Measurements from ENCODE around the gene SETD5. TPM values are rescaled to one million over a fixed set of nuclear protein-coding genes. Genes with fewer than 3 reads are reported as not detected.

The SETD5 gene
- total RNA-seq, 1 donor from 2014 or later = 123 TPM

DNA sequence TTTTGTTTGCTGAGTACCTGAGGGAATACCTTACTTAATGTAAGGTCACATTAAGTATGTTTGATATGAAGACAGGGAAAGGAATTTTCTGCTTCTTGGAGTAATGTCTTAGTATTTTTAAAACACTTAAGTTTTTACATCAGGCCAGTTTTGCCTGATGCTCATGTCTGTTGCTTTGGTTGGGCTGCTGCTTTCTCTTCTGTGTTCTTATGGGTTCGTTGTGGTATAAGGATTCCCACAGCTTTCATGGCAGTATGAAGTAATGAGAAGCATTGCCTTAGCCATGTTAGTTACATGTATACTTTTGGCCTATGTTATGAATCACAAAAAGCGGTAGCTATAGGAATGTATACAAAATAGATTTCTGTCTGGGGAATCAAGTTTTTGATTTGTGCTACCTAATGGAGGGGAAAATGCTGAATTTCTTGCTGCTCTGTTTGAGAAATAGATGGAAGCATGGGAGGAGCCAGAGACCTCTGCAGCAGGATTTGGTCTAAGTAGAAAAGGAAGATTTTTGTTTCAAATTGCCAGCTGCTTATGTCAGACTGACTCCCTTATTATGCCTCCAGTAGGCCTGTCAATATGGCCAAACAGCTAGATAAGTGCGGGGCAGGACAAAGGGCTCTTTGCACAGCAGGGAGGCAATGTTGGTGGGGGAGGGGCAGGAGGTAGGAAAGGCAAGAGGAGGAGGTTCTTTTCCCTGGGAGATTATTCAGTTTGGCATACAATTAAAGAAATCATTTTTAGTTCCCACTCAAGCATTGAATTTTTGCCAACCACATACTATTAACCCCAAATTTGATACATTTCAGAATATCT is 5.2 kb downstream of the SETD5 start:
- no peak for DNase-seq (ENCODE audit: low spot score)
- Mint-ChIP-seq H3K4me1 (ENCODE audit: low read depth) (peaks cover 75% of the 10 kb centered on the region), H3K36me3 (ENCODE audit: low read depth) (peaks cover 3% of the 10 kb centered on the region), H3K27ac (ENCODE audit: unreplicated experiment) (peak overlapping the region; percentile 100), H3K9me3 (ENCODE audit: low read depth) (no peaks in the 10 kb centered on the region), H3K4me3 (ENCODE audit: unreplicated experiment) (peak overlapping the region; percentile 54), H3K27me3 (ENCODE audit: low read depth) (no peaks in the 10 kb centered on the region)
- TF ChIP-seq, protein P1, sequence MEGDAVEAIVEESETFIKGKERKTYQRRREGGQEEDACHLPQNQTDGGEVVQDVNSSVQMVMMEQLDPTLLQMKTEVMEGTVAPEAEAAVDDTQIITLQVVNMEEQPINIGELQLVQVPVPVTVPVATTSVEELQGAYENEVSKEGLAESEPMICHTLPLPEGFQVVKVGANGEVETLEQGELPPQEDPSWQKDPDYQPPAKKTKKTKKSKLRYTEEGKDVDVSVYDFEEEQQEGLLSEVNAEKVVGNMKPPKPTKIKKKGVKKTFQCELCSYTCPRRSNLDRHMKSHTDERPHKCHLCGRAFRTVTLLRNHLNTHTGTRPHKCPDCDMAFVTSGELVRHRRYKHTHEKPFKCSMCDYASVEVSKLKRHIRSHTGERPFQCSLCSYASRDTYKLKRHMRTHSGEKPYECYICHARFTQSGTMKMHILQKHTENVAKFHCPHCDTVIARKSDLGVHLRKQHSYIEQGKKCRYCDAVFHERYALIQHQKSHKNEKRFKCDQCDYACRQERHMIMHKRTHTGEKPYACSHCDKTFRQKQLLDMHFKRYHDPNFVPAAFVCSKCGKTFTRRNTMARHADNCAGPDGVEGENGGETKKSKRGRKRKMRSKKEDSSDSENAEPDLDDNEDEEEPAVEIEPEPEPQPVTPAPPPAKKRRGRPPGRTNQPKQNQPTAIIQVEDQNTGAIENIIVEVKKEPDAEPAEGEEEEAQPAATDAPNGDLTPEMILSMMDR (IDR thresholded peaks at IDR 0.05) = no peak

DNA sequence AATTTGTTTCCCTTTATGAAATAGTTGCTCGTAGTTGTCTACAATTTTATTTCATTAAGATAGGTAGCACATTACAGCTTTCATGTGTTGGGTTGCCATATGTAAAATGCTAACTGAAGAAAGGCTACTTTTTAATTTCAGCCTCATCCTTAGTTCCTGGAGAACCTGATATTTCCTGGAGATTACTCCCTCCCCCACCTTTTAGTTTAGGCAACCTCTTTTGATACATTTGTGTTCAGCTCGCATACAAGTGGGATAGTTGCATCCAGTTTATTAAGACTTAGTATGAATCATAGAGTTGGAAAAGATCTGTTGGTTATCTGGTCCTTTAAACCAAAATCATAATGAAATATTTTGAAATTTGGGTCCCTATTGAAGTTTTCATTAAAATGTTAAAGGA is 6.0 kb downstream of the SETD5 start:
- H3K36me3 Mint-ChIP-seq (ENCODE audit: low read depth) = peaks cover 1% of the 10 kb centered on the region
- H3K27me3 Mint-ChIP-seq (ENCODE audit: low read depth) = no peaks in the 10 kb centered on the region
- no peak for DNase-seq (ENCODE audit: low spot score)
- peaks cover 81% of the 10 kb centered on the region for H3K4me1 Mint-ChIP-seq (ENCODE audit: low read depth)
- H3K27ac Mint-ChIP-seq (ENCODE audit: unreplicated experiment) = peak overlapping the region; percentile 100
- TF ChIP-seq, protein P1 (IDR thresholded peaks at IDR 0.05) = no peak
- no peak overlapping the region for H3K4me3 Mint-ChIP-seq (ENCODE audit: unreplicated experiment)
- H3K9me3 Mint-ChIP-seq (ENCODE audit: low read depth) = no peaks in the 10 kb centered on the region

DNA sequence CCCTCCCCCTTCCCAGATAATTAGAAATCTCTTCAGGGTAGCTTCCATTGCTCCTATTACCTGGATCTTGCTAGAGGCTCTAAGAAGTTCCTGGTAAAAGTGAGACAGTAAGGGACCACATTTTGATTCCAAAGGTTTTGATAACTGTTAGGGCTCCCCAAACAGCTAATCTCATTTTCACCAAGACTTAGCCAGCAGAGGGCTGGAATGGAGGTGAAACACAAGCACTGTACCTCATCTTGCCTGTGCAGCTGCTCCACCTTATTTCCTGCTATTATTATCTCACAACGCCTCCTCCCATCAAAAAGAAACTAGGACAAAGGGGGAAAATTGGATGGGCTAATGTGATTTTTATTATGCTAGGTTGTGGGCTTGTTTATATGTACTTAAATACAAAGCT is 7.3 kb downstream of the SETD5 start:
- no peak for DNase-seq (ENCODE audit: low spot score)
- Mint-ChIP-seq H3K27ac (ENCODE audit: unreplicated experiment) (peak overlapping the region; percentile 85), H3K36me3 (ENCODE audit: low read depth) (peaks cover under 1% of the 10 kb centered on the region), H3K9me3 (ENCODE audit: low read depth) (peaks cover 1% of the 10 kb centered on the region), H3K4me3 (ENCODE audit: unreplicated experiment) (no peak overlapping the region), H3K4me1 (ENCODE audit: low read depth) (peaks cover 88% of the 10 kb centered on the region), H3K27me3 (ENCODE audit: low read depth) (no peaks in the 10 kb centered on the region)
- TF ChIP-seq, protein P1 (IDR thresholded peaks at IDR 0.05) = peak; percentile 18

DNA sequence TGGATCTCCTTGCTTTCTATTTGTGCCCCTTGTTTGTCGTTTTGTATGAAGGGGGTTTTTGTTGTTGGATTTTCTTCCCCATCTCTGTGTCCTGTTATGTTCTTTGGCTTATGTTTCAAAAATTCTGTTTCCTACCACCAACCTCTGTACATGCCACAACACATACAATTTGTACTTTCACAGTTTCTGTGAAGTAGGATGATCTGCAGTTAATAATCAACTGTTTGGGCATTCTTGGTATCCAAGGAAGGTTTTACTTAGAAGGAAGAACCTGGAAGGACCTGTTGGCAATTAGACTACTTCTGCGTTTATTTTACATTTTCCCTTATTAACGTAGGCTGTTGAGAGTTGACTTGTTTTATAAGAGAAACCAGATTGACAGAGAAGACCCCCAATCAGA is 8.3 kb downstream of the SETD5 start:
- DNase-seq (ENCODE audit: low spot score) = no peak
- TF ChIP-seq, protein P1 (IDR thresholded peaks at IDR 0.05) = no peak
- Mint-ChIP-seq H3K36me3 (ENCODE audit: low read depth) (peaks cover 1% of the 10 kb centered on the region), H3K27me3 (ENCODE audit: low read depth) (no peaks in the 10 kb centered on the region), H3K9me3 (ENCODE audit: low read depth) (peaks cover 5% of the 10 kb centered on the region), H3K4me1 (ENCODE audit: low read depth) (peaks cover 86% of the 10 kb centered on the region), H3K27ac (ENCODE audit: unreplicated experiment) (peak overlapping the region; percentile 83), H3K4me3 (ENCODE audit: unreplicated experiment) (no peak overlapping the region)

DNA sequence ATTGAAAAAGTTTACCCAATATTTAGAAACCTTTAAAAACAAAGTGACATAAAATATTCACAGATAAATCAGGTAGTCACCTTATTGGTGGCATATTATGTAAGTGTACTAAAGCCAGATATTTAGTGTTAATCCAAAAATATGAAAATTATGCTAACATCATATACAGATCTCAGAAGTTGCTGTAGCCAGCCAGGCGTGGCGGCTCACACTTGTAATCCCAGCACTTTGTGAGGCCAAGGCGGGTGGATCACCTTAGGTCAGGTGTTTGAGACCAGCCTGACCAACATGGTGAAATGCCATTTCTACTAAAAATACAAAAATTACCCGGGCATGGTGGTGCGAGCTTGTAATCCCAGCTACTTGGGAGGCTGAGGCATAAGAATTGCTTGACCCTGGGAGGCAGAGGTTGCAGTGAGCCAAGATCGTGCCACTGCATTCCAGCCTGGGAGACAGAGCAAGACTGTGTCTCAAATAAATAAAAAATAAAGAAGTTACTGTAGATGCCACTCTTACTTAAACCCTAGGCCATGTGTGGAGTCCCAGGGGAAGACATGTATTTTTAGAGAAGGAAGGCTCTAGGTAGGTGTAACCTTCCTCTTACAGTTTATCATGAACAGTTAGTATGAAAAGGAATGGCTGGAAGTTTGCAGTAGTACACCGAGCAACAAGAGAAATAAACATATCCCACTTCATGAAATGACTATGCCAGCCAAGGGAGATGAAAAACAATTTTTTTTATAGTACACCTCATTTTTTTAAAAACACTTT is 9.6 kb downstream of the SETD5 start:
- DNase-seq (ENCODE audit: low spot score) = no peak
- H3K4me3 Mint-ChIP-seq (ENCODE audit: unreplicated experiment) = no peak overlapping the region
- H3K27ac Mint-ChIP-seq (ENCODE audit: unreplicated experiment) = peak overlapping the region; percentile 59
- H3K4me1 Mint-ChIP-seq (ENCODE audit: low read depth) = peaks cover 76% of the 10 kb centered on the region
- TF ChIP-seq, protein P1 (IDR thresholded peaks at IDR 0.05) = no peak
- H3K9me3 Mint-ChIP-seq (ENCODE audit: low read depth) = peaks cover 5% of the 10 kb centered on the region
- H3K36me3 Mint-ChIP-seq (ENCODE audit: low read depth) = peaks cover 1% of the 10 kb centered on the region
- H3K27me3 Mint-ChIP-seq (ENCODE audit: low read depth) = no peaks in the 10 kb centered on the region

All from chondrocyte (in vitro differentiated cells).